GM12878 (cell line): ENCODE results near the gene CYP1B1.

Experiments
- ATF7 ChIP-seq: fragments of 450-650 bp; IDR thresholded peaks from 2 replicates; pipeline ENCODE4 v1.6.1; 2016; ENCODE audit warnings: low read depth, mild to moderate bottlenecking
- CTCF ChIP-seq, 3 experiments: IDR thresholded peaks in 2 of 3; conservative IDR thresholded peaks in 1 of 3; 2 replicates each; pipeline ENCODE4 v1.5.1; 2011; ENCODE audit warnings: low read depth in 3 of 3, low read length in 3 of 3, mild to moderate bottlenecking in 3 of 3, control low read depth in 2 of 3, moderate library complexity in 2 of 3, inconsistent platforms in 1 of 3, mixed read lengths in 1 of 3; ENCODE audit not compliant: control insufficient read depth in 2 of 3, insufficient read depth in 1 of 3; ENCODE audit errors: extremely low read depth in 1 of 3
- FOXM1 ChIP-seq: IDR thresholded peaks from 2 replicates; pipeline ENCODE4 v1.6.1; 2012; ENCODE audit warnings: low read depth, mild to moderate bottlenecking, inconsistent platforms, low read length, moderate library complexity
- JUND ChIP-seq: IDR thresholded peaks from 2 replicates; pipeline ENCODE4 v1.6.1; 2012; ENCODE audit warnings: low read depth, mild to moderate bottlenecking, low read length, improper control_type of control experiment, moderate library complexity
- MTA3 ChIP-seq: IDR thresholded peaks from 2 replicates; pipeline ENCODE4 v1.6.1; 2012; ENCODE audit warnings: low read length, inconsistent platforms, borderline replicate concordance
- NBN ChIP-seq: fragments of 450-650 bp; IDR thresholded peaks from 2 replicates; pipeline ENCODE4 v1.6.1; 2016
- SP1 ChIP-seq: IDR thresholded peaks from one replicate; pipeline ENCODE4 v1.6.1; 2011; ENCODE audit warnings: low read depth, low read length
- TCF7 ChIP-seq: IDR thresholded peaks from 2 replicates; pipeline ENCODE4 v1.6.1; 2014; ENCODE audit warnings: antibody characterized with exemption, borderline replicate concordance
- ZNF274 ChIP-seq: IDR thresholded peaks from one replicate; pipeline ENCODE4 v1.8.0; 2011; ENCODE audit not compliant: insufficient read length, insufficient read depth
- ZNF384 ChIP-seq: IDR thresholded peaks from 2 replicates; pipeline ENCODE4 v1.6.1; 2012; ENCODE audit warnings: low read depth, mild to moderate bottlenecking, low read length, improper control_type of control experiment, borderline replicate concordance
- TF ChIP-seq, protein P1 (sequence below): IDR thresholded peaks from 2 replicates; pipeline ENCODE4 v1.6.1; 2012; ENCODE audit warnings: low read depth, low read length, improper control_type of control experiment
- TF ChIP-seq, protein P2 (sequence below): IDR thresholded peaks from 2 replicates; pipeline ENCODE4 v1.6.1; 2011; ENCODE audit warnings: low read depth, mild to moderate bottlenecking, low read length, moderate library complexity, borderline replicate concordance; ENCODE audit errors: extremely low read depth

- TF ChIP-seq MTA3 (no peak), CTCF (IDR thresholded peaks at IDR 0.05 in 2 of 3, conservative IDR thresholded peaks at IDR 0.05 in 1 of 3; ENCODE audit: control insufficient read depth in 2 of 3, extremely low read depth in 1 of 3, insufficient read depth in 1 of 3, low read depth in 3 of 3, low read length in 3 of 3) (no peak), TCF7 (no peak), ATF7 (no peak), ZNF274 (no peak), ZNF384 (no peak), NBN (no peak), JUND (no peak), FOXM1 (no peak), SP1 (no peak)
- TF ChIP-seq, protein P1, sequence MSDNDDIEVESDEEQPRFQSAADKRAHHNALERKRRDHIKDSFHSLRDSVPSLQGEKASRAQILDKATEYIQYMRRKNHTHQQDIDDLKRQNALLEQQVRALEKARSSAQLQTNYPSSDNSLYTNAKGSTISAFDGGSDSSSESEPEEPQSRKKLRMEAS: no peak
- TF ChIP-seq, protein P2, sequence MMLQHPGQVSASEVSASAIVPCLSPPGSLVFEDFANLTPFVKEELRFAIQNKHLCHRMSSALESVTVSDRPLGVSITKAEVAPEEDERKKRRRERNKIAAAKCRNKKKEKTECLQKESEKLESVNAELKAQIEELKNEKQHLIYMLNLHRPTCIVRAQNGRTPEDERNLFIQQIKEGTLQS: no peak
Measured at GRCh38 chr2:38038682-38039081, 37.3 kb downstream of the CYP1B1 start.
